Measurements from ENCODE around the gene NAV3. TPM values are rescaled to one million over a fixed set of nuclear protein-coding genes. Genes with fewer than 3 reads are reported as not detected.

NAV3 gene
- total RNA-seq, 1 experiment from 2014 or later, result 3.0 TPM

GRCh38 chr12:77865178-77865577 is 34.5 kb downstream of the NAV3 start:
- H3K14ac ChIP-seq (ENCODE audit: insufficient read depth, low read length), result no peak overlapping the region
- H3K4me3 Mint-ChIP-seq, result no peak overlapping the region
- H3K4me2 ChIP-seq (ENCODE audit: insufficient read depth, insufficient read length, low read length), result no peak overlapping the region
- no peak overlapping the region for H3K27ac ChIP-seq (ENCODE audit: insufficient read length, low read depth, low read length)
- no peak overlapping the region for H4K91ac ChIP-seq (ENCODE audit: insufficient read length, low read depth, low read length)
- TF ChIP-seq CTCF (conservative IDR thresholded peaks at IDR 0.05), result no peak
- peaks cover 4% of the 10 kb centered on the region in 2 experiments; a peak in 3 of 4 replicates for H3K4me1 Mint-ChIP-seq
- no peak overlapping the region for H3K9ac ChIP-seq (ENCODE audit: extremely low read depth, insufficient read length, low read length)
- H3K18ac ChIP-seq (ENCODE audit: insufficient read length, low read depth, low read length), result no peak overlapping the region
- H2BK5ac ChIP-seq (ENCODE audit: insufficient read length, low read length), result no peak overlapping the region
- H2AK5ac ChIP-seq (ENCODE audit: insufficient read length, low read length), result no peak overlapping the region
- H2BK15ac ChIP-seq (ENCODE audit: low read depth, low read length), result no peak overlapping the region
- H3K23me2 ChIP-seq (ENCODE audit: insufficient read length, low read depth, low read length, poor library complexity, severe bottlenecking), result no peaks in the 10 kb centered on the region
- no peaks in the 10 kb centered on the region for H3K27me3 ChIP-seq (ENCODE audit: insufficient read depth, low read length)
- no peaks in the 10 kb centered on the region for H3K4me1 ChIP-seq (ENCODE audit: insufficient read depth, low read length)
- no peak overlapping the region for H3K56ac ChIP-seq (ENCODE audit: insufficient read length, low read depth, low read length)
- no peaks in the 10 kb centered on the region for H3K9me3 ChIP-seq (ENCODE audit: control insufficient read depth, low read depth, low read length)
- H3K36me3 Mint-ChIP-seq (ENCODE audit: insufficient read depth in 1 of 3, low read depth in 3 of 3), result no peaks in the 10 kb centered on the region
- no peak overlapping the region for H4K5ac ChIP-seq (ENCODE audit: insufficient read length, low read depth, low read length)
- H2BK120ac ChIP-seq (ENCODE audit: low read depth, low read length, poor library complexity, severe bottlenecking), result no peak overlapping the region
- no peaks in the 10 kb centered on the region for H3K9me3 Mint-ChIP-seq
- no peak for DNase-seq
- H3K79me1 ChIP-seq (ENCODE audit: insufficient read depth, low read depth, low read length, poor library complexity, severe bottlenecking), result no peaks in the 10 kb centered on the region
- no peak overlapping the region for H2BK20ac ChIP-seq (ENCODE audit: low read depth, low read length, poor library complexity, severe bottlenecking)
- no peak overlapping the region for H3K4ac ChIP-seq (ENCODE audit: low read depth, low read length)
- H2AFZ ChIP-seq (ENCODE audit: low read length), result no peak overlapping the region
- no peak overlapping the region for H3K23ac ChIP-seq (ENCODE audit: insufficient read length, low read depth, low read length)
- H3K27ac Mint-ChIP-seq, result no peak overlapping the region
- no peak overlapping the region for H4K8ac ChIP-seq (replicated peaks; ENCODE audit: insufficient read length, low read depth, low read length)
- H4K20me1 ChIP-seq (ENCODE audit: control insufficient read depth, insufficient read depth, insufficient read length), result no peaks in the 10 kb centered on the region
- H3T11ph ChIP-seq (ENCODE audit: low read length), result no peak overlapping the region
- H3K27me3 Mint-ChIP-seq (ENCODE audit: low read depth), result no peaks in the 10 kb centered on the region
- H2BK12ac ChIP-seq (ENCODE audit: insufficient read length, low read depth, low read length), result no peak overlapping the region
- H3K79me2 ChIP-seq (ENCODE audit: insufficient read depth, low read length), result no peaks in the 10 kb centered on the region
- WGBS (ENCODE audit: extremely low coverage, insufficient read length, low lambda C conversion rate), result no CpG with 5 or more reads among the region's 1 CpG
